ENCODE measurements around the gene AKT3.

AKT3 gene

GRCh38 chr1:243455760-243456651 lies 394.0 kb downstream of the AKT3 start:
- no peak for TF ChIP-seq CTCF (IDR thresholded peaks at IDR 0.05; ENCODE audit: insufficient read depth, low read length, missing control alignments)
- H3K4me3 ChIP-seq (ENCODE audit: low read depth, low read length), result no peak overlapping the region
- no peak for DNase-seq (ENCODE audit: low read depth, low spot score)
- ChIA-PET POLR2A (no interaction called here), CTCF (no interaction called here)

- no peak overlapping the region for H3K4me3 ChIP-seq (ENCODE audit: low read depth, low read length)
- CTCF ChIA-PET, result interaction anchor here (1.0 kb wide), 1 partner anchor 11 kb away, joined by 3 read pairs; no protein-coding TSS in a partner anchor
- no peak for TF ChIP-seq CTCF (IDR thresholded peaks at IDR 0.05; ENCODE audit: insufficient read depth, low read length, missing control alignments)
- no peak for DNase-seq (ENCODE audit: low read depth, low spot score)
- POLR2A ChIA-PET, result no interaction called here
Measured at GRCh38 chr1:243454328-243454997, 395.6 kb downstream of the AKT3 start.

GRCh38 chr1:243452092-243452491 lies 398.0 kb downstream of the AKT3 start:
- ChIA-PET CTCF (no interaction called here), POLR2A (no interaction called here)
- TF ChIP-seq CTCF (IDR thresholded peaks at IDR 0.05; ENCODE audit: insufficient read depth, low read length, missing control alignments), result no peak
- no peak for DNase-seq (ENCODE audit: low read depth, low spot score)
- no peak overlapping the region for H3K4me3 ChIP-seq (ENCODE audit: low read depth, low read length)

GRCh38 chr1:243449373-243449772 lies 400.7 kb downstream of the AKT3 start:
- H3K4me3 ChIP-seq (ENCODE audit: low read depth, low read length), result no peak overlapping the region
- DNase-seq (ENCODE audit: low read depth, low spot score), result no peak
- ChIA-PET POLR2A (no interaction called here), CTCF (no interaction called here)
- no peak for TF ChIP-seq CTCF (IDR thresholded peaks at IDR 0.05; ENCODE audit: insufficient read depth, low read length, missing control alignments)

GRCh38 chr1:243447844-243448243 lies 402.2 kb downstream of the AKT3 start:
- POLR2A ChIA-PET, result no interaction called here
- CTCF ChIA-PET, result no interaction called here
- DNase-seq (ENCODE audit: low read depth, low spot score), result no peak
- H3K4me3 ChIP-seq (ENCODE audit: low read depth, low read length), result no peak overlapping the region
- no peak for TF ChIP-seq CTCF (IDR thresholded peaks at IDR 0.05; ENCODE audit: insufficient read depth, low read length, missing control alignments)

- DNase-seq (ENCODE audit: low read depth, low spot score), result no peak
- no peak for TF ChIP-seq CTCF (IDR thresholded peaks at IDR 0.05; ENCODE audit: insufficient read depth, low read length, missing control alignments)
- H3K4me3 ChIP-seq (ENCODE audit: low read depth, low read length), result no peak overlapping the region
- ChIA-PET POLR2A (no interaction called here), CTCF (no interaction called here)
Measured at GRCh38 chr1:243447347-243447746, 402.7 kb downstream of the AKT3 start.

Data from AG04449 (cell line).